HFF-Myc (cell line): Measurements from ENCODE around the gene C14orf93.
A peak's percentile ranks its signal among the peaks of the same experiment; 100 is the strongest.

Experiments
- DNase-seq: peaks from one replicate; pipeline ENCODE4 v3.0.0-alpha.2; 2011; ENCODE audit warnings: low read depth; ENCODE audit errors: extremely low read depth
- H3K4me3 ChIP-seq: replicated peaks from 2 replicates; pipeline ENCODE4 v1.5.1; 2011; ENCODE audit warnings: low read depth, mild to moderate bottlenecking, control low read depth, low read length
- CTCF ChIP-seq: IDR thresholded peaks from 2 replicates; pipeline ENCODE4 v1.5.1; 2012; ENCODE audit warnings: mild to moderate bottlenecking, low read depth, low read length, control low read depth; ENCODE audit errors: missing control alignments

C14orf93 gene

DNA sequence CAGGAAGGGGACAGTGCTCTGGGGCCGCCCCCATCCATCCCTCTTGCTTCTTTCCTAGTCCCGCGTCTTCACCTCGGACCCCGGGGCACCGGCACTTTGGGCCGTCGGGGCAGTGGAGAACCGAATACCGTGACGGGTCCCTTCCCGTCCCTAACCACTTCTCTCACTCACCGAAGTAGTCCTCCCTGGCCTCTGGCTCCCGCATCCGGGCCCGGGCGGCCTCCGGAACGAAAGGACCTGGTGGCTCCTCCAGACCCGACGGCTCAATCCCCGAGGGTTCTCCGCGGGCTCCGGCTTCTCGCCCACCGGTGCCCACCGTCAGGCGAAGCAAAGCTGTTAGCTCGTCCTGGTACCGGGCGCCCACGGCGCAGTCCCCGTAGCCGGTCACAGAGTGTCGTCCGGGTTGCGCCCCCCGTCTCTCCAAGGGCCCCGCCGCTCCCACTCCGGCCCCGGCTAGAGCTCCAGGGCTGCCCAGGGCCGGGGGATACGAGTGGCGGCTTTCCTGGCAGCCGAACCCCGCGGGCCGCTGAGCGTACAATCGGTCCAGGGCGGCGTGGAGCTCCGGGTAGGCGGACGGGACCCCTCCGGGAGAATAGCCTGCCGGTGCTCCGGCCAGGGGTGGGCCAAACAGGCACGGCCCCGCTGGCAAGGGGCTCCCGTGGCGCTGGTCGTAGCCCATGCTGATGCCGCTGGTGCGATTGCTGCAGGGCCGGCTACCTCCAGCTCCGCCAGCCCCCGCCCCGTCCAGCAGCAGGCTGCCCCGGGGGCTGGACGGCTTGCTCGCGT, 28.7 kb downstream of the C14orf93 start:
- H3K4me3 ChIP-seq: peak overlapping the region; percentile 78
- DNase-seq: no peak
- no peak for TF ChIP-seq CTCF

- no peak for DNase-seq
- no peak for TF ChIP-seq CTCF
- peak overlapping the region; percentile 78 for H3K4me3 ChIP-seq
Measured at GRCh38 chr14:22980672-22981089, 29.3 kb downstream of the C14orf93 start.

GRCh38 chr14:22979748-22980392, 30.1 kb downstream of the C14orf93 start:
- no peak for DNase-seq
- peak overlapping the region; percentile 78 for H3K4me3 ChIP-seq
- no peak for TF ChIP-seq CTCF

- TF ChIP-seq CTCF: no peak
- peak overlapping the region; percentile 78 for H3K4me3 ChIP-seq
- DNase-seq: no peak
Measured at GRCh38 chr14:22978981-22979671, 30.8 kb downstream of the C14orf93 start.

DNA sequence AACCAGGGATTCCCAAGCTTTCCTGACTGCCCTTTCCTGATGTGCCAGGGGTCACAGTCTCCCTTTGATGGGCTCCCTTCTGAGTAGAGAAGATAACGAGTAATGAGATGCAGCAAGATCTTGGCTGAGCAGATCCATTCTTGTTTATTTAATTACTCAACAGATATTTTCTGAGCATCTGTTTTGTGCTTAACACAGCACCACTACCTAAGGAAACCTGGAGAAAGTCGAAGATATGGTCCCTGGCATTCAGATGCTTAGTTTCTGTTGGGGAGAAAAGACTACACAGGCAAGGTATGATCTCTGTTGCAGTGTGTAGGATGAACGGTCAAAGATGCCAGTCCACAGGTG, 31.5 kb downstream of the C14orf93 start:
- no peak for TF ChIP-seq CTCF
- no peak for DNase-seq
- peak overlapping the region; percentile 78 for H3K4me3 ChIP-seq

- H3K4me3 ChIP-seq: peak overlapping the region; percentile 78
- DNase-seq: no peak
- TF ChIP-seq CTCF: no peak
Measured at GRCh38 chr14:22977684-22978486, 32.1 kb downstream of the C14orf93 start.
